MCF 10A (cell line): ENCODE data around the gene DACH2. TPM values are rescaled to one million over a fixed set of nuclear protein-coding genes. Genes with fewer than 3 reads are reported as not detected.

Source experiments
- BruUV-seq: library from RNA; stranded (reverse); fragments of 400-500 nt; replicated peaks from 2 replicates; lab custom pipeline; 2021; lab: Mats Ljungman, UMichigan
- CTCF ChIA-PET: fragments of 300-600 bp; sonication (Branson Sonifier 250); formaldehyde crosslinking; extraction: SDS; loops from one replicate; lab custom pipeline; 2021; ENCODE audit warnings: antibody characterized with exemption, inconsistent platforms; lab: Yijun Ruan, JAX
- POLR2A ChIA-PET: fragments of 300-600, 350-650 bp; sonication (Branson Sonifier 250); formaldehyde crosslinking; extraction: SDS; loops from one replicate; lab custom pipeline; 2020; ENCODE audit warnings: antibody characterized with exemption, inconsistent platforms; lab: Yijun Ruan, JAX
- DNase-seq: peaks from one replicate; pipeline ENCODE4 v3.0.0-alpha.2; 2018; ENCODE audit not compliant: unreplicated experiment
- H3K27ac Mint-ChIP-seq: one replicate; pipeline ENCODE4 v1.8.0; 2022; ENCODE audit warnings: mild to moderate bottlenecking, low read depth, mixed read lengths; ENCODE audit not compliant: unreplicated experiment
- H3K27me3 Mint-ChIP-seq: one replicate; pipeline ENCODE4 v1.8.0; 2022; ENCODE audit warnings: mixed read lengths; ENCODE audit not compliant: insufficient read depth, unreplicated experiment
- H3K36me3 Mint-ChIP-seq: one replicate; pipeline ENCODE4 v1.8.0; 2022; ENCODE audit warnings: mild to moderate bottlenecking, moderate library complexity, mixed read lengths; ENCODE audit not compliant: insufficient read depth, unreplicated experiment
- H3K4me1 Mint-ChIP-seq: one replicate; pipeline ENCODE4 v1.8.0; 2022; ENCODE audit warnings: mixed read lengths; ENCODE audit not compliant: insufficient read depth, unreplicated experiment
- H3K4me3 Mint-ChIP-seq: one replicate; pipeline ENCODE4 v1.8.0; 2022; ENCODE audit warnings: mild to moderate bottlenecking, moderate library complexity, mixed read lengths; ENCODE audit not compliant: unreplicated experiment
- H3K9me3 Mint-ChIP-seq: one replicate; pipeline ENCODE4 v1.8.0; 2022; ENCODE audit warnings: mixed read lengths; ENCODE audit not compliant: unreplicated experiment
- CTCF ChIP-seq: fragments of 200-600 bp; IDR thresholded peaks from one replicate; pipeline ENCODE4 v1.8.0; 2022; ENCODE audit warnings: antibody characterized with exemption, mild to moderate bottlenecking; ENCODE audit not compliant: unreplicated experiment
- intact Hi-C: fragments of 100-400 bp; cut with micrococcal nuclease; formaldehyde crosslinking; loops from 2 replicates; pipeline ENCODE4 v1.14.1; 2022
- total RNA-seq: library from RNA; stranded (reverse); gene quantifications from 2 replicates; pipeline ENCODE4 v1.2.3, GENCODE V29; 2022

DACH2 gene
- total RNA-seq, 1 experiment from 2014 or later, result not detected

GRCh38 chrX:86455495-86455894 lies 307.2 kb downstream of the DACH2 start:
- POLR2A ChIA-PET, result no interaction called here
- H3K36me3 Mint-ChIP-seq, result no peaks in the 10 kb centered on the region
- TF ChIP-seq CTCF, result no peak
- H3K27me3 Mint-ChIP-seq, result no peaks in the 10 kb centered on the region
- H3K4me1 Mint-ChIP-seq, result no peaks in the 10 kb centered on the region
- CTCF ChIA-PET, result no interaction called here
- H3K9me3 Mint-ChIP-seq, result peaks cover 7% of the 10 kb centered on the region
- H3K27ac Mint-ChIP-seq, result no peak overlapping the region
- H3K4me3 Mint-ChIP-seq, result no peak overlapping the region
- intact Hi-C loops, result no loop called here
- no TSS peak for BruUV-seq
- no peak for DNase-seq

- intact Hi-C loops, result no loop called here
- H3K4me1 Mint-ChIP-seq, result no peaks in the 10 kb centered on the region
- CTCF ChIA-PET, result no interaction called here
- POLR2A ChIA-PET, result no interaction called here
- DNase-seq, result no peak
- no peaks in the 10 kb centered on the region for H3K36me3 Mint-ChIP-seq
- H3K27me3 Mint-ChIP-seq, result no peaks in the 10 kb centered on the region
- BruUV-seq, result no TSS peak
- TF ChIP-seq CTCF, result no peak
- no peaks in the 10 kb centered on the region for H3K9me3 Mint-ChIP-seq
- H3K27ac Mint-ChIP-seq, result no peak overlapping the region
- H3K4me3 Mint-ChIP-seq, result no peak overlapping the region
Measured at GRCh38 chrX:86460760-86461159, 312.5 kb downstream of the DACH2 start.

DNA sequence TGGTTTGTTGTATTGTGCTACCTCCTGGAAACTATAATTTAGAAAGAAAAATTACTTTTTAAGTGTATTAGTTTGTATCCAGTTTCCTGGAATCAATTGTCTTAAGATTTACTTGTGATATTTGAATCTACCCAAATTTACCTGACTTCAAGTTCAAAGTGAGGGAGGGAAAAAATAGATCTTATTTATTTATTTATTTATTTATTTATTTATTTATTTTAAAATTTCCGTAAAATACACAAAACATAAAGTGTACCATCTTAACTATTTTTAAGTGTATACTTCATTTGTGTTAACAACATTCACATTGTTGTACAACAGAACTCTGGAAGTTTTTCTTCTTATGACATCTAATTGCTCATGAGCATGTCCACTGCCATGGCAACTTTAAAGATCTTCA lies 356.0 kb downstream of the DACH2 start:
- no peak for TF ChIP-seq CTCF
- H3K36me3 Mint-ChIP-seq, result no peaks in the 10 kb centered on the region
- DNase-seq, result no peak
- ChIA-PET CTCF (no interaction called here), POLR2A (no interaction called here)
- intact Hi-C loops, result no loop called here
- peaks cover 6% of the 10 kb centered on the region for H3K4me1 Mint-ChIP-seq
- no TSS peak for BruUV-seq
- no peak overlapping the region for H3K4me3 Mint-ChIP-seq
- H3K9me3 Mint-ChIP-seq, result no peaks in the 10 kb centered on the region
- H3K27ac Mint-ChIP-seq, result no peak overlapping the region
- peaks cover 58% of the 10 kb centered on the region for H3K27me3 Mint-ChIP-seq

DNA sequence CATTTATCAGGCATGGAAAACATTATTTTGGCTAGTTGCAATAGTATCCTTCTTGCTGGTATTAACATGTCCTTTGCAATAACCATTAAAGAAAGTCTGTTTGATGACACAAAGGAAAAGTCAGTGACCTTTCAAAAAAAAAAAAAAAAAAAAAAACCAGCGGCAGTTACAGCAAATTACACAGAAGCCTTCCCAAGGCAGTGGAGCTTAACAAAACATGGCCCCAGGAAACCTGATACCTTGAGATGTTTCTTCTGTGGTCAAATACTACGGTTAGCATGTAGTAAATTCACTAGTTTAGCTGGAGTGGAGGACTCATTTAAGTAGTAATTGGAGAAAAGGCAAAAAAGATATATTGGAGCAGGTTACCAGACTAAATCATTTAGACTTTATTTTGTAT lies 359.1 kb downstream of the DACH2 start:
- TF ChIP-seq CTCF, result no peak
- Mint-ChIP-seq H3K27me3 (peaks cover 34% of the 10 kb centered on the region), H3K4me3 (no peak overlapping the region), H3K36me3 (no peaks in the 10 kb centered on the region), H3K9me3 (no peaks in the 10 kb centered on the region), H3K4me1 (peaks cover 6% of the 10 kb centered on the region), H3K27ac (no peak overlapping the region)
- BruUV-seq, result no TSS peak
- no peak for DNase-seq
- ChIA-PET POLR2A (no interaction called here), CTCF (no interaction called here)
- intact Hi-C loops, result no loop called here
